GM12892 (cell line): ENCODE results near the gene ZDHHC24.

Experiments used
- POLR2A ChIP-seq: IDR thresholded peaks from 2 replicates; pipeline ENCODE4 v1.6.1; 2011; ENCODE audit warnings: low read depth, low read length, control low read depth
- POLR2AphosphoS5 ChIP-seq: IDR thresholded peaks from 2 replicates; pipeline ENCODE4 v1.6.1; 2011; ENCODE audit warnings: low read depth, low read length, control low read depth

DNA sequence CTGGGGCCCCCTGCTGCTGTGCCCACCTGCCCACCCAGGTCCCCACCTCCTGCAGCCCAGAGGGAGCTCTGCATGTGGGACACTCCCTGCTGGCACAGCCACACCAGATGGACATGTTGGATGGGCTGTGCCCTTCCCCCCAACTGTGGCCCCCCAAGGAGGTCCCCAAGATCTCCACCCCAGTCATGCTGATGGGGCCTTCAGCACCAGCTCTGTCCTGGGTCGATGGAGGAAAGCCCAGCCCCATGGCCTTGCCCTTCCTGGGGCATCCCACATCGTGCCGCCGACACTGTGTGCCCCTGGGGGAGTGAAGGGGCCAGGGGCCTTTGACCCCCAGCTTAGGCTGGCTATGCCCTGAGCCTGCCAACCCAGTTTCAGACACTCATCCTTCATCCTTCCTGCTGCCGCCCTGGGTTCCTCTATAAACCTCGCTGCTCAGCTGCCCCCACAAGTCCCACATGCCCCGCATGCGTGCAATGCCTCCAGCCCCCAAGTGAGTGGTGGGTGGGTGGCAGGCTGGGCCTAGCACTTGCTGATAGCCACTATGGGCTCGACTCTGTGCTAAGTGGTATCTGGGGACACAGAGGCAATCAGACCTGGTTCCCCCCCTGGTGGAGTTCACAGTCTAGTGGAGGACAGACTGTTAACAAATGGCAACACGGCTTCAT is 69.5 kb downstream of the ZDHHC24 start:
- no peak for TF ChIP-seq POLR2A
- TF ChIP-seq POLR2AphosphoS5 = no peak
